HCT116 (cell line): Measurements from ENCODE around the gene COBL. TPM values are rescaled to one million over a fixed set of nuclear protein-coding genes. Genes with fewer than 3 reads are reported as not detected.

Experiments used
- ATAC-seq: fragments of 200-7000 bp; cut with Tn5 transposase; 2 replicates; pipeline ENCODE4 v1.9.1; 2020; ENCODE audit warnings: mild to moderate bottlenecking, moderate library complexity
- BruUV-seq: library from RNA; stranded (reverse); fragments of 400-500 nt; replicated peaks from 2 replicates; lab custom pipeline; 2021; lab: Mats Ljungman, UMichigan
- CTCF ChIA-PET: fragments of 300-600 bp; sonication (Branson Sonifier 250); formaldehyde crosslinking; loops from one replicate; lab custom pipeline; 2021; ENCODE audit warnings: antibody characterized with exemption; lab: Charles Lee
- POLR2A ChIA-PET: fragments of 300-600, 350-600 bp; sonication (Branson Sonifier 250); formaldehyde crosslinking; loops from one replicate; lab custom pipeline; 2021; ENCODE audit warnings: antibody characterized with exemption; lab: Charles Lee
- RAD21 ChIA-PET, 2 experiments: fragments of 300-600 bp; sonication (Branson Sonifier 250); formaldehyde crosslinking; loops; one replicate each; lab custom pipeline; 2023; ENCODE audit warnings: low total read pairs in 2 of 2; ENCODE audit not compliant: uncharacterized antibody in 2 of 2, unreplicated experiment in 2 of 2, low non-redundant PET in 1 of 2; lab: Charles Lee
- DNase-seq: peaks from one replicate; pipeline ENCODE4 v3.0.0-alpha.2; 2010; ENCODE audit warnings: low read depth, low spot score
- H2AFZ ChIP-seq: fragments of 200-600 bp; shearing (Covaris generic), sonication (generic); 2 replicates; pipeline ENCODE4 v1.6.1; 2017; ENCODE audit warnings: low read depth, mixed run types, mixed read lengths, antibody characterized with exemption, low read length; ENCODE audit not compliant: poor library complexity, severe bottlenecking
- H3K27ac ChIP-seq: 2 replicates; pipeline ENCODE4 v1.5.1; 2012; ENCODE audit warnings: low read depth, low read length
- H3K27me3 ChIP-seq: fragments of 200-600 bp; sonication (generic); 2 replicates; pipeline ENCODE4 v1.6.1; 2016; ENCODE audit warnings: mixed run types, low read length, mixed read lengths; ENCODE audit not compliant: insufficient read depth
- H3K36me3 ChIP-seq, 2 experiments: fragments of 200-500 bp in 1 of 2; fragments of 200-600 bp in 1 of 2; sonication (Bioruptor generic) in 1 of 2; sonication (generic) in 1 of 2; 2 replicates each; pipeline versions ENCODE4 v1.5.1 to v1.6.1; 2014 to 2016; ENCODE audit warnings: low read length in 2 of 2, inconsistent platforms in 1 of 2, mixed read lengths in 1 of 2, mixed run types in 1 of 2; ENCODE audit not compliant: insufficient read depth in 2 of 2, control insufficient read depth in 1 of 2
- H3K4me1 ChIP-seq, 2 experiments: fragments of 200-600 bp in 1 of 2; sonication (generic) in 1 of 2; 2 replicates each; pipeline versions ENCODE4 v1.5.1 to v1.6.1; 2012 to 2017; ENCODE audit warnings: low read length in 2 of 2, inconsistent platforms in 1 of 2, mild to moderate bottlenecking in 1 of 2, mixed read lengths in 1 of 2, mixed run types in 1 of 2, moderate library complexity in 1 of 2; ENCODE audit not compliant: insufficient read depth in 2 of 2, control insufficient read depth in 1 of 2
- H3K4me2 ChIP-seq: fragments of 200-600 bp; sonication (generic); 2 replicates; pipeline ENCODE4 v1.6.1; 2017; ENCODE audit warnings: mixed run types, low read length, mixed read lengths
- H3K4me3 ChIP-seq, 2 experiments: fragments of 200-600 bp in 1 of 2; sonication (generic) in 1 of 2; replicated peaks in 1 of 2; 2 replicates each; pipeline ENCODE4 v1.5.1; 2011 to 2016; ENCODE audit warnings: low read length in 2 of 2, control low read depth in 1 of 2, low read depth in 1 of 2, mild to moderate bottlenecking in 1 of 2, mixed read lengths in 1 of 2, mixed run types in 1 of 2
- H3K79me2 ChIP-seq: fragments of 200-600 bp; sonication (generic); 2 replicates; pipeline ENCODE4 v1.6.1; 2017; ENCODE audit warnings: mild to moderate bottlenecking, mixed run types, low read length, moderate library complexity, mixed read lengths; ENCODE audit not compliant: insufficient read depth
- H3K9ac ChIP-seq: fragments of 200-600 bp; sonication (generic); 2 replicates; pipeline ENCODE4 v1.6.1; 2016; ENCODE audit warnings: low read length, mixed read lengths
- H3K9me2 ChIP-seq: fragments of 200-600 bp; sonication (generic), shearing (Covaris generic); 2 replicates; pipeline ENCODE4 v1.6.1; 2017; ENCODE audit warnings: mixed run types, mild to moderate bottlenecking, moderate library complexity; ENCODE audit not compliant: insufficient read depth
- H3K9me3 ChIP-seq, 2 experiments: fragments of 200-500 bp in 1 of 2; fragments of 200-600 bp in 1 of 2; sonication (Bioruptor generic) in 1 of 2; sonication (generic) in 1 of 2; 2 replicates each; pipeline ENCODE4 v1.6.1; 2014 to 2017; ENCODE audit warnings: low read length in 2 of 2, mixed read lengths in 2 of 2, inconsistent platforms in 1 of 2, low read depth in 1 of 2, mild to moderate bottlenecking in 1 of 2, mixed run types in 1 of 2, moderate library complexity in 1 of 2; ENCODE audit not compliant: control insufficient read depth in 1 of 2, insufficient read depth in 1 of 2
- H4K20me1 ChIP-seq: fragments of 200-600 bp; sonication (generic), shearing (Covaris generic); 2 replicates; pipeline ENCODE4 v1.6.1; 2017; ENCODE audit warnings: mixed run types, mild to moderate bottlenecking, moderate library complexity; ENCODE audit not compliant: insufficient read depth
- CBX3 ChIP-seq: IDR thresholded peaks from 2 replicates; pipeline ENCODE4 v1.6.1; 2012; ENCODE audit warnings: low read depth
- CEBPB ChIP-seq: IDR thresholded peaks from 2 replicates; pipeline ENCODE4 v1.6.1; 2012; ENCODE audit warnings: low read depth
- EGR1 ChIP-seq: IDR thresholded peaks from 2 replicates; pipeline ENCODE4 v1.6.1; 2012; ENCODE audit warnings: low read depth
- ELF1 ChIP-seq: IDR thresholded peaks from 2 replicates; pipeline ENCODE4 v1.6.1; 2012; ENCODE audit warnings: low read depth, borderline replicate concordance
- EZH2 ChIP-seq: fragments of 200-600 bp; sonication (generic); IDR thresholded peaks from 2 replicates; pipeline ENCODE4 v1.6.1; 2017; ENCODE audit warnings: antibody characterized with exemption, mixed run types
- EZH2phosphoT487 ChIP-seq: fragments of 200-600 bp; IDR thresholded peaks from 2 replicates; pipeline ENCODE4 v1.6.1; 2018; ENCODE audit warnings: antibody characterized with exemption, borderline replicate concordance
- FOSL1 ChIP-seq: IDR thresholded peaks from 2 replicates; pipeline ENCODE4 v1.6.1; 2012; ENCODE audit warnings: low read depth
- POLR2A ChIP-seq: IDR thresholded peaks from 2 replicates; pipeline ENCODE4 v1.7.0; 2011; ENCODE audit warnings: borderline replicate concordance; ENCODE audit not compliant: insufficient read depth, insufficient read length; ENCODE audit errors: extremely low read depth
- POLR2AphosphoS5 ChIP-seq: IDR thresholded peaks from 2 replicates; pipeline ENCODE4 v1.6.1; 2011; ENCODE audit warnings: mild to moderate bottlenecking, low read depth, low read length, moderate library complexity
- RAD21 ChIP-seq: IDR thresholded peaks from 2 replicates; pipeline ENCODE4 v1.6.1; 2012; ENCODE audit warnings: low read depth, mild to moderate bottlenecking
- SIN3A ChIP-seq: IDR thresholded peaks from 2 replicates; pipeline ENCODE4 v1.6.1; 2012; ENCODE audit warnings: low read depth
- SP1 ChIP-seq: IDR thresholded peaks from 2 replicates; pipeline ENCODE4 v1.6.1; 2012; ENCODE audit warnings: low read depth
- SRF ChIP-seq: IDR thresholded peaks from 2 replicates; pipeline ENCODE4 v1.6.1; 2012; ENCODE audit warnings: low read depth
- TCF7L2 ChIP-seq: IDR thresholded peaks from 2 replicates; pipeline ENCODE4 v1.7.0; 2011; ENCODE audit warnings: borderline replicate concordance, inconsistent platforms; ENCODE audit not compliant: insufficient read depth, insufficient read length; ENCODE audit errors: extremely low read depth
- YY1 ChIP-seq: IDR thresholded peaks from 2 replicates; pipeline ENCODE4 v1.6.1; 2011; ENCODE audit warnings: low read length, low read depth, moderate library complexity, mild to moderate bottlenecking; ENCODE audit not compliant: insufficient replicate concordance; ENCODE audit errors: extremely low read depth
- ZFX ChIP-seq: fragments of 450-650 bp; IDR thresholded peaks from 2 replicates; pipeline ENCODE4 v1.6.1; 2017
- ZNF274 ChIP-seq: fragments of 200-500 bp; sonication (Bioruptor generic); IDR thresholded peaks from 2 replicates; pipeline ENCODE4 v1.6.1; 2014; ENCODE audit warnings: mild to moderate bottlenecking, low read depth, low read length, inconsistent platforms
- intact Hi-C: fragments of 100-400 bp; cut with micrococcal nuclease; formaldehyde crosslinking; loops from 2 replicates; pipeline ENCODE4 v1.10.0; 2022
- total RNA-seq: library from RNA; stranded (reverse); gene quantifications from one replicate; pipeline ENCODE4 v1.2.1, GENCODE V29; 2021; ENCODE audit not compliant: unreplicated experiment
- TF ChIP-seq, protein P1 (sequence below): IDR thresholded peaks from 2 replicates; pipeline ENCODE4 v1.6.1; 2012
- TF ChIP-seq, protein P2 (sequence below): IDR thresholded peaks from 2 replicates; pipeline ENCODE4 v1.6.1; 2012
- TF ChIP-seq, protein P3 (sequence below): IDR thresholded peaks from 2 replicates; pipeline ENCODE4 v1.6.1; 2011; ENCODE audit warnings: mild to moderate bottlenecking, low read length, moderate library complexity; ENCODE audit not compliant: insufficient replicate concordance; ENCODE audit errors: extremely low read depth

Gene COBL
- total RNA-seq, 1 experiment from 2014 or later = 19.3 TPM

DNA sequence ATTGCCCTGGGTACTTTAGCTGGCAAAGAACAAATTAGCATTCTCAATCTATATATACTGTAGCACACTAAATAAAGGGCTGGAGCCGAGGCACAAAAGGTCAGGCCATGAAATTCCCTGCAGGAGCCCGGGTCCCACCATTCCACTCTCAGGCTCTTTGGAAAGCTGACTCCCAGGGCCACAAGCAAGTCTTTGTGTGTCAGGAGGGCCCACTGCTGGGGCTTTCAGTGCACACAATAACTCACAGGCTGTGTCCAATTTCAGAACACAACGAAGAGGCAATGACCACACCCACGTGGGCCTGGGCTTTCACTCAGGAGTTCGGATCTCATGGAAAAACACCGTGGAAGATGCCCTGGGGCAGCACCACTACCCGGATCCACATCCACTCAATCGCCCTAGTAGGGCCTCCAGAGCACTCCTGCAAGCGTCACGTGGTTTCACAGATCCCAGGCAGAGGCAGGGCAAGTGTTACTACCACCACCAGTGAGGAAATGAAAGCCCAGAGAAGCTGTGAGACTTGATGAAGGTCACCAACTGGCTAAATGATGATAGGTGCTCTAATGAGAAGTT lies 60.3 kb downstream of the COBL start:
- POLR2A ChIA-PET = no interaction called here
- TF ChIP-seq SRF (no peak), ZNF274 (no peak), ZFX (no peak), SP1 (no peak), SIN3A (no peak), POLR2A (no peak), ELF1 (no peak), CBX3 (no peak), TCF7L2 (no peak), EZH2phosphoT487 (no peak), RAD21 (no peak), YY1 (no peak), CEBPB (no peak), EZH2 (no peak), POLR2AphosphoS5 (no peak), EGR1 (no peak), FOSL1 (no peak)
- TF ChIP-seq, protein P1, sequence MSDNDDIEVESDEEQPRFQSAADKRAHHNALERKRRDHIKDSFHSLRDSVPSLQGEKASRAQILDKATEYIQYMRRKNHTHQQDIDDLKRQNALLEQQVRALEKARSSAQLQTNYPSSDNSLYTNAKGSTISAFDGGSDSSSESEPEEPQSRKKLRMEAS = no peak
- TF ChIP-seq, protein P2, sequence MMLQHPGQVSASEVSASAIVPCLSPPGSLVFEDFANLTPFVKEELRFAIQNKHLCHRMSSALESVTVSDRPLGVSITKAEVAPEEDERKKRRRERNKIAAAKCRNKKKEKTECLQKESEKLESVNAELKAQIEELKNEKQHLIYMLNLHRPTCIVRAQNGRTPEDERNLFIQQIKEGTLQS = no peak
- TF ChIP-seq, protein P3, sequence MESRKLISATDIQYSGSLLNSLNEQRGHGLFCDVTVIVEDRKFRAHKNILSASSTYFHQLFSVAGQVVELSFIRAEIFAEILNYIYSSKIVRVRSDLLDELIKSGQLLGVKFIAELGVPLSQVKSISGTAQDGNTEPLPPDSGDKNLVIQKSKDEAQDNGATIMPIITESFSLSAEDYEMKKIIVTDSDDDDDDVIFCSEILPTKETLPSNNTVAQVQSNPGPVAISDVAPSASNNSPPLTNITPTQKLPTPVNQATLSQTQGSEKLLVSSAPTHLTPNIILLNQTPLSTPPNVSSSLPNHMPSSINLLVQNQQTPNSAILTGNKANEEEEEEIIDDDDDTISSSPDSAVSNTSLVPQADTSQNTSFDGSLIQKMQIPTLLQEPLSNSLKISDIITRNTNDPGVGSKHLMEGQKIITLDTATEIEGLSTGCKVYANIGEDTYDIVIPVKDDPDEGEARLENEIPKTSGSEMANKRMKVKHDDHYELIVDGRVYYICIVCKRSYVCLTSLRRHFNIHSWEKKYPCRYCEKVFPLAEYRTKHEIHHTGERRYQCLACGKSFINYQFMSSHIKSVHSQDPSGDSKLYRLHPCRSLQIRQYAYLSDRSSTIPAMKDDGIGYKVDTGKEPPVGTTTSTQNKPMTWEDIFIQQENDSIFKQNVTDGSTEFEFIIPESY = no peak
- no peak overlapping the region for H2AFZ ChIP-seq
- H3K9ac ChIP-seq = no peak overlapping the region
- H4K20me1 ChIP-seq = no peaks in the 10 kb centered on the region
- CTCF ChIA-PET = interaction anchor here (1.2 kb wide), 1 partner anchor 111 kb away, joined by 3 read pairs; no protein-coding TSS in a partner anchor
- no peak overlapping the region for H3K27ac ChIP-seq
- RAD21 ChIA-PET = no interaction called here
- no peaks in the 10 kb centered on the region for H3K9me3 ChIP-seq
- H3K9me2 ChIP-seq = no peaks in the 10 kb centered on the region
- H3K36me3 ChIP-seq = no peaks in the 10 kb centered on the region
- peak overlapping the region; percentile 56 for H3K4me2 ChIP-seq
- no TSS peak for BruUV-seq
- ATAC-seq (peak; percentile 2; the same call in 1 of the 2 replicates), DNase-seq (no peak)
- H3K27me3 ChIP-seq = no peaks in the 10 kb centered on the region
- H3K4me1 ChIP-seq = peaks cover 13 to 26% of the 10 kb centered on the region in 2 experiments
- intact Hi-C loops = no loop called here
- no peak overlapping the region for H3K4me3 ChIP-seq
- H3K79me2 ChIP-seq = no peaks in the 10 kb centered on the region; the same call in 1 of the 2 replicates
